Liver (tissue), 3 donors: Measurements from ENCODE around the gene PMP22.

Experiments used
- EGR1 ChIP-seq, 2 donors: IDR thresholded peaks; 2 replicates each; pipeline ENCODE4 v1.6.1; 2016 to 2018; ENCODE audit warnings: antibody characterized with exemption in 2 of 2, low read depth in 2 of 2
- GABPA ChIP-seq, 2 donors: IDR thresholded peaks in 1 of 2; conservative IDR thresholded peaks in 1 of 2; 2 replicates each; pipeline ENCODE4 v1.6.1; 2016; ENCODE audit warnings: antibody characterized with exemption in 2 of 2, mild to moderate bottlenecking in 1 of 2, moderate library complexity in 1 of 2
- JUND ChIP-seq, 2 donors: IDR thresholded peaks; 2 replicates each; pipeline ENCODE4 v1.6.1; 2016; ENCODE audit warnings: antibody characterized with exemption in 2 of 2
- RAD21 ChIP-seq, 2 donors: IDR thresholded peaks; 2 replicates each; pipeline ENCODE4 v1.6.1; 2016; ENCODE audit warnings: antibody characterized with exemption in 2 of 2, mild to moderate bottlenecking in 2 of 2
- REST ChIP-seq: IDR thresholded peaks from 2 replicates; pipeline ENCODE4 v1.6.1; 2016; ENCODE audit warnings: antibody characterized with exemption, mild to moderate bottlenecking
- TAF1 ChIP-seq: conservative IDR thresholded peaks from 2 replicates; pipeline ENCODE4 v1.6.1; 2016; ENCODE audit warnings: antibody characterized with exemption, mild to moderate bottlenecking
- YY1 ChIP-seq: IDR thresholded peaks from 2 replicates; pipeline ENCODE4 v1.6.1; 2016; ENCODE audit warnings: antibody characterized with exemption, mild to moderate bottlenecking
- TF ChIP-seq, protein P1 (sequence below): fragments of 150-350 bp; IDR thresholded peaks from 2 replicates; pipeline ENCODE4 v1.5.1; 2017; ENCODE audit warnings: improper control_type of control experiment, low read depth, low read length; ENCODE audit not compliant: missing input control
- donor health status: healthy.
- donor health status: healthy.

GRCh38 chr17:15231851-15232516, 33.1 kb downstream of the PMP22 start:
- TF ChIP-seq, protein P1, sequence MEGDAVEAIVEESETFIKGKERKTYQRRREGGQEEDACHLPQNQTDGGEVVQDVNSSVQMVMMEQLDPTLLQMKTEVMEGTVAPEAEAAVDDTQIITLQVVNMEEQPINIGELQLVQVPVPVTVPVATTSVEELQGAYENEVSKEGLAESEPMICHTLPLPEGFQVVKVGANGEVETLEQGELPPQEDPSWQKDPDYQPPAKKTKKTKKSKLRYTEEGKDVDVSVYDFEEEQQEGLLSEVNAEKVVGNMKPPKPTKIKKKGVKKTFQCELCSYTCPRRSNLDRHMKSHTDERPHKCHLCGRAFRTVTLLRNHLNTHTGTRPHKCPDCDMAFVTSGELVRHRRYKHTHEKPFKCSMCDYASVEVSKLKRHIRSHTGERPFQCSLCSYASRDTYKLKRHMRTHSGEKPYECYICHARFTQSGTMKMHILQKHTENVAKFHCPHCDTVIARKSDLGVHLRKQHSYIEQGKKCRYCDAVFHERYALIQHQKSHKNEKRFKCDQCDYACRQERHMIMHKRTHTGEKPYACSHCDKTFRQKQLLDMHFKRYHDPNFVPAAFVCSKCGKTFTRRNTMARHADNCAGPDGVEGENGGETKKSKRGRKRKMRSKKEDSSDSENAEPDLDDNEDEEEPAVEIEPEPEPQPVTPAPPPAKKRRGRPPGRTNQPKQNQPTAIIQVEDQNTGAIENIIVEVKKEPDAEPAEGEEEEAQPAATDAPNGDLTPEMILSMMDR, result no peak
- no peak for TF ChIP-seq TAF1
- no peak for TF ChIP-seq RAD21 (IDR thresholded peaks at IDR 0.05)
- no peak for TF ChIP-seq REST
- no peak for TF ChIP-seq GABPA (IDR thresholded peaks at IDR 0.05 in 1 of 2, conservative IDR thresholded peaks at IDR 0.05 in 1 of 2)
- no peak for TF ChIP-seq EGR1 (IDR thresholded peaks at IDR 0.05; ENCODE audit: low read depth in 2 of 2)
- no peak for TF ChIP-seq JUND (IDR thresholded peaks at IDR 0.05)
- TF ChIP-seq YY1, result no peak
